HL-60/S4 (cell line): Measurements from ENCODE around the gene CLCN4.

Experiments
- in situ Hi-C: fragments of 300-500 bp; cut with MboI; formaldehyde crosslinking; loops from 2 replicates; pipeline ENCODE4 v1.14.3; 2022; ENCODE audit warnings: low sequenced_read_pairs

CLCN4 gene

DNA sequence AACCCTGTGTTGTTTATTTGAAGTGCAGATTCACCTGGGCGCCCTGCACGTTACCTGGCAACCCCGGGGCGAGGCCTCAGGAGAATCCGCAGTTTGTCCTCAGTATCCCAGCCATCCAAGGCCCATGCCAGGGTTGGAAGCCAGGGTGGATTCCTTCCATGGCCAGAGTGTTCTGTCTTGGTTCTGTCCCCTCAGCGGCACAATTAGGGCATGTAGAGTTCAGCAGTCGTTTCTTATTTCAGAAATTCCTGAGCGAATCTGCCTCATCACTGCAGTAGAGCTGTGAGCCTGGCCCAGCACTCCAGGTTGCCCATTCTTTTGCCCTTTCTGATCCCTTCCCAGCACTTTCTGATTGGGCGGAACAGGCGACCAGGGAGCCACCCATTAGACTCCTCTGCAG lies 29.9 kb upstream of the CLCN4 start:
- in situ Hi-C loops = no loop called here

DNA sequence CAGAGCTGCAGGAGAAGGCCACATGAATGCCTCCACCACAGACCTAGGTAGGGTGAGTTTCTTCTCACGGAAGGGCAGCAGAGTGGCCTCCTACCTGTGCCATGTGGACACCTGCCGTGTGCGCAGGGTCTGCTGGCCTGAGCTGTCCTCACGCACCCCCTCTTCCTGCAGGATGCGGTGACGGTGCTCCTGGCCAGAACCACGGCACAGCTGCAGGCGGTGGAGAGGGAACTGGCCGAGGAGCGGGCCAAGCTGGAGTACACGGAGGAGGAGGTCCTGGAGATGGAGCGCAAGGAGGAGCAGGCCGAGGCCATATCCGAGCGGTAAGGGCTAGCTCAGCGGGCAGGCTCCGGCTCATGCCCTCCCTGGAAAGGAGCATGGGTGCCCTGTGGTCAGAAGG lies 28.4 kb upstream of the CLCN4 start:
- in situ Hi-C loops = no loop called here

DNA sequence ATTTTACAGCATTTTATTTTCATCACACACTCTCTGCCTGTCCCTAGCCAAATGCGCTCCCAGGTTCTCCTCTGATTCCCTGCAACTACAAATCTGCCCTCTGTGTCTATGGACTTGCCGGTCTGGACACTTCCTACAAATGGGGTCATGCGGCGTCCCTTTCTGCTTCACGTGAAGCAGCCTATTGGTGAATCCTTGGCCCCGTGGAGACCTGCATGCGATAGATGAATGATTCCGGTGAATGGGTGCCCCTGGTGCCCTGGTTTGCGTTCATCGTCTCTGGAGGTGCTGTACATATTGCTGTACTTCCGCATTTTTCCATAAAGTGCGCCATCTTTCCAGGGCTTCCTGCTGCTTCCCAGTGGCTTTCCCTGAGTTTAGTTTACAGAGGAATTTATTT lies 27.5 kb upstream of the CLCN4 start:
- in situ Hi-C loops = no loop called here

DNA sequence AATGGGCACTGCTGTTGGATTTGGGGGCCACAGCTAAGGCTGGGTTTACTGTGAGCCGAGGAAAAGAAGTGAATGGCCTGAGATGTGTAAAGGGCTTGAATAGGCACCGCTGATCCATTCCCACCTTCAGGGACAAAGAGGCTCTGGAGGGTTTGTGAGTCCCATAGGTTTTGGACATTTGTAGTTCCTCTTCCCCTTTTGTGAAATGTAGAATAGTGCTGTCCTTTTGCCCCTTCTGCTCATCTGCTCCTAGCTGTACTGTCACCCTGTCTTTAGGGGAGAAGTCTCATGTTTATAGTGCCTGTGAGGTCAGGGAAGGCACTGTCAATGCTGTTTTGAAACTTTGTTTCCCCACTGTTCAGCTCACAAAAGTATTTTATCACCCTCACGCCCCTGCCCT lies 26.4 kb upstream of the CLCN4 start:
- in situ Hi-C loops = no loop called here

DNA sequence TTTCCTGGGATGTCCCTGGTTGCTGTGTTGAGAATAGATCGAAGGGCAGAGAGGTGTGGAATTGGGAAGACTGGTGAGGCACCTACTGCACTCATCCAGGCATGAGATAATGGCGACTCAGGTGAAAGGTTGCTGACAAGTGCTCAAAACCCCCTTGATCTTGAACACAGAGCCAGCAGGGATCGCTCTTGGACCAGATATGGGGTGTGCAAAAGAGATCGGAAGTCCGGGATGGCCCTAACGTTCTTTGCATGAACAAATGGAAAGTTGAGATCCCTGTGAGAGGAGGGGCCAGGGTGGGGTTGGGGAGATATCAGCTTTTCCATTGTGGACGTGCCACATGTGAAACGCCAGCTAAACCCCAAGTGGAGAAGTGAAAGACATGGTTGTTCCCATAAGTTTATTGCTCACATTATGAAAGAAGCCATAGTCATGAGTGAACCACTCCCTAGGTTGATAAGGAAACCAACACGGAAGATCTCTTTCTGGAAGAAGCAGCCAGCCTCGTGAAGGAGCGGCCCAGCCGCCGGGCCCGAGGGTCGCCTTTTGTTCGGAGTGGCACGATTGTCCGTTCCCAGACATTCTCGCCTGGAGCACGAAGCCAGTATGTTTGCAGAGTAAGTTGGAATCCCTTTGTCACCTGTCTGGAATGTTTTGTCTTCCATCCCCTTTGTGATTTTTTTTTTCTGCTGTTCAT lies 22.6 kb upstream of the CLCN4 start:
- in situ Hi-C loops = no loop called here

DNA sequence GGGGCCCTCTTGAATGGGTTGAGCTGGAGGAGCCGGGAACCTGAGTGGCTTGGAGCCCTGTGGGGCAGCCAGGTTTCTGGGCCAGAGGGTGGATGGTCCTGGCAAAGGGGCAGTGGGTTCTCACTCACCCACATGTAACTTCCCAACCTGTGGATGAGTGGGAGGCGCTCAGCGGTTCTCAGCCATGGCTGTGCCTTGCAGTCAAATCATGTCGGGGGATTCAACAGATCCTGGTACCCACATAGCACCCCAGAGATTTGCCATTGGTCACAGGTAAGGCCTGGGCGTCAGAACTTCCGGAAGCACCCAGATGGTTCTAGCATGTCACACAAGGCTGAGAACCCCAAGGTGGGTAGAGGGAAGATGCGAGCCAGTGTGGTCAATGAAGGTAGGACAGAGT lies 21.9 kb upstream of the CLCN4 start:
- in situ Hi-C loops = no loop called here

DNA sequence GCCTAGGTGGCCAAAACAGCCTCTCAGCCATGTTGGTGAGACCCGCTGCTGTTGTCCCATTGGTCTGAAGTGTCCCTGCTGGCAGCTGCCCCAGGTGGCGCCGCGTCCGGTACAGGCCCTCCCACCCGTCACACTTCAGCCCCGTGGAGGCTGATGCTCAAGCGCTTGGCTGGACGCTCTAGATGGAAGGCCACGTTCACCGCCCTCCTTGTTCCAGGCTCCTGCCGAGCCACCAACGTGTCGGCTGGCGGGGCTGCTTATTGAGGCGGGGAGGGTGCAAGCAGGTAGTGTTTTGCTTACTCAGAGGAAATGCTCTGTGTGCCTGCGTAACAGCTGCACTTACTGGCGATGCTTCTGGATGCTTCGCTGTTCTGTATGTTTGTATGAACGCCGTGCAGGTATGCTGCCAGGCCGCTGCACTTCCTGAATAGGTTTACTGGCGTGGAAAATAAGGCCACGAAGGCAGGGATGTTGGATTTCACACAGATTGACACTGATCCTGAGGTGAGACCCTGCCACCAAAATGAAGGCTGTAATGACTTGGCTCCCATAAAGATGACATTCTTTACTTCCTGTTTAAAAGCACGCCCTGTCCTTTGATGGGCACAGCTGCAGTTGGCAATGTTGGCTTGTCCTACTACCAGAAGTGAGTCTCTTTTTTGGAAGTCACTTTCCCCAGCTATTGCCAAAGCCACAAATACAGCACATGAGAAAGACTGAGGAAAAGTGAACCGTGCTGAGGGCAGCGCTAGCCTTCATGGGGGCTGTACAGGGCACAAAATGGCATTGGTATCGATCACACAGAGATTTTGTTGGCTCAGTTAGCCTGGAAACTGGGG lies 21.0 kb upstream of the CLCN4 start:
- in situ Hi-C loops = no loop called here

DNA sequence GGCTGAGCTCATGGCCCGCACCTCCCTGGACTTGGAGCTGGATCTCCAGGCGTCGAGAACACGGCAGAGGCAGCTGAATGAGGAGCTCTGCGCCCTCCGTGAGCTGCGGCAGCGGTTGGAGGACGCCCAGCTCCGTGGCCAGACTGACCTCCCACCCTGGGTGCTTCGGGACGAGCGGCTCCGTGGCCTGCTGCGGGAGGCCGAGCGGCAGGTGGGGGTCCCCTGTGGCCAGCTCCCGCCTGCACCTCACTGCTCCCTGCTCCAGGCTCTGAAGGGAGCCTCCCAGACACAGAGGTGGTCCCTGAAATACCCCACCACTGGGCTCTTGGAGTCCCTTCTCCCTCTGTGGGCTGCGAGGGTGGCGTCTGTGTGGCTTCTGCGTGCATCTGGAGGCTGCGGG lies 18.0 kb upstream of the CLCN4 start:
- in situ Hi-C loops = no loop called here

DNA sequence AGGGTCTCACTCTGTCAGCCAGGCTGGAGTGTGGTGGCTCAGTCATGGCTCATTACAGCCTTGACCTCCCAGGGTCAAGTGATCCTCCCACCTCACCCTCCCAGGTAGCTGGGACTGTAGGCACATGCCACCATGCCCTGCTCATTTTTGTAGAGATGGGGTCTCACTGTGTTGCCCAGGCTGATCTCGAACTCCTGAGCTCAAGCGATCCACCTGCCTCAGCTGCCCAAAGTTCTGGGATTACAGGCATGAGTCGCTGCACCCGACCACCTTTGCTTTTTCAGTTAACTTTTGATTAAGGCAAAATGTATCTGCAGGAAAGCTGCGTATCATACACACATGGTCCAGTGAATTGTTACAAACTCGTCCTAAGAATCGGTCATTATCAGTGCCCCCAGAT lies 16.5 kb upstream of the CLCN4 start:
- in situ Hi-C loops = no loop called here

DNA sequence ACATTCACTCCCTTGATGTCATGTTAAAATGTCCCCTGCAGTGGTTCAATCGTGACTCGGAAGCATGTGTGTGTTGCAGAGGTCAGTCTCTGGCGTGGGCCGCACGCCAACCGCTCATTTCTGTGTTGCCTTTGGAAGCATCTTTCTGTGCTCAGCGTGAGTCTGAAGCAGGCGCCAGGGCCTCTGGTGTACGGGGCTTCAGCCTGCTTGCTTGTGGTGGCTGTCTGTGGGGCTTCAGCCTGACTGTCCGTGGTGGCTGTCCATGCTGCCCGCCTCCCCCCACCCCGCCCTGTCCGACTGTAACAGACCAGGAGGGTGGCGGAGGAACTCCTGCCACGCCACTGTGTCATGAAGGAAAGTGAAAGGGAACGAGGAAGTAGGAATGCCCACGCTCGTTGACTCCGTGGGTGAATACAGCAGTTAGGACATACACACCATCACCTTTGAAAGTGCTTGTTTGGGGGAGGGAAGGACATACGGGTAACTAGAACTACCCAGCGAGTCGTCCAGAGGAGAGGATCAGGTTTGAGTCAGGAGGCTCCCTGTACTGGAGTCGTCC lies 14.7 kb upstream of the CLCN4 start:
- in situ Hi-C loops = no loop called here

DNA sequence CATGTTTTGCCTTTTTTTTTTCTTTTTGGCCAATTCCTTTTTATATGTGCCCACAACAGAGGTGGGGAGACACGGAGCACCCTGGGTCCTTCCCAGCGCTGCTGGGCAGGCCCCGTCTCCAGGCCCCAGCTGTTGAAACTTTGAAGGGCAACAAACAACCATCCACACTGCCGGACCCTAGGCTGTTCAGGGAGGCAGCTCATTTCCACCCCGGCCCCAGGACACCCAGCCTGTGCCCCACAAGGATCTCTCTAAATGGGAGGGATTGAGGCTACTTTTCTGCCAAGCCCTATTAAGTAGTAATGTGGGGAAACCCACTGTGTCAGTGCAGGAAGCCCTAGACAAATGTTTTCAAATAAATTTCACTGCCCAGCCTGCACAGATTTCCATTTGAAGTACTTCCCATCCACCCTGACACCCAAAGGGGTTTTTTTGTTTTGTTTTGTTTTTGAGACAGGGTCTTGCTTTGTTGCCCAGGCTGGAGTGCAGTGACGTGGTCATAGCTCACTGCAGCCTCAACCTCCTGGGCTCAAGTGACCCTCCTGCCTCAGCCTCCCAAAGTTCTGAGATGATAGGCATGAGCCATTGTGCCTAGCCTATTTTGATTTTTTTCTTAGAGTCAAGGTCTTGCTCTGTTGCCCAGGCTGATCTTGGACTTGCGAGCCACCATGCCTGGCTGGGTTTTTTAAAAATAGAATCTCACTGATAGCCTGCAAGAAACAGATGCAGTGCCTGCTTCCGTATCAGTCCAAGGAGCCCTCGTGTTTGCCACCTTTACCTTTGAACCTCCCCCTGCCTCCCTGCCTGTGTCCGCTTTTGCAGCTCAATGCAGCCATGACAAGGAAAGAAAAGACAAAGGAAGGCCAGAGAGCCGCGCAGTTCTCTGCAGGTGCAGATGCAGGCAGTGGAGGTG lies 13.4 kb upstream of the CLCN4 start:
- in situ Hi-C loops = no loop called here

DNA sequence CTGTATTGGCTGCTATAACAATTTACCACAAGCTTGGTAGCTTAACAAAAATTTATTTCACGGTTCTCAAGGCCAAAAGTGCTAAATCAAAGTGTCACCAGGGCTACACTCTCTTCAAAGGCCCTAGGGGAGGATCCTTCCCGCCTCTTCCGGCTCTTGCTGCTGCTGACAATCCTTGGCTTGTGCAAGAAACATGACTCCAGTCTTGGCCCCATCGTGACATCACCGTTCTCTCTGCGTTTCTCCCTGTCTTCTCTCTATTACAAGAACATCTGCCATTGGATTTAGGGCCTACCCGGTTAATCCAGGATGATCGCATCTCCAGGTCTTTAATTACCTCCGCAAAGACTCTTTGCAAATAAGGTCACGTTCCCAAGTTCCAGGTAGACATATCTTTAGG lies 10.4 kb upstream of the CLCN4 start:
- in situ Hi-C loops = no loop called here

DNA sequence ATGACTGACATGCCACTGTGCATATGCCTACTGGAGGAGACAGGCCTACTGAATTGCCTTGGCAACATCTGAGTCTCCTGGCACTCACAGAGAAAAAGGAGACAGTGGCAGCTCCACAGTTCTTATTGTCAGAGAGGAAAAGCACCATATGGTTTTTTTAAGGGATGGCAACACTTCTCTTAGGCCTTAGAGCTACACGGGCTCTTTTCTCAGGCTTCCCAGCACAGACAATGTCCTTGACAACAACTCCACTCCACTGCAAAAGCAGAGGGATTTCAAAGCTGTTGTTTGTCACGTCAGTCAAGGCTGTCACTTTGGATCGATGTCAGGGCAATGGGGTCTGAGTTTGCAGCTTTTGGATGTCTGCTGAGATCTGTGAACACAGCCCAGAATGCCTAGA lies 4.7 kb upstream of the CLCN4 start:
- in situ Hi-C loops = no loop called here

DNA sequence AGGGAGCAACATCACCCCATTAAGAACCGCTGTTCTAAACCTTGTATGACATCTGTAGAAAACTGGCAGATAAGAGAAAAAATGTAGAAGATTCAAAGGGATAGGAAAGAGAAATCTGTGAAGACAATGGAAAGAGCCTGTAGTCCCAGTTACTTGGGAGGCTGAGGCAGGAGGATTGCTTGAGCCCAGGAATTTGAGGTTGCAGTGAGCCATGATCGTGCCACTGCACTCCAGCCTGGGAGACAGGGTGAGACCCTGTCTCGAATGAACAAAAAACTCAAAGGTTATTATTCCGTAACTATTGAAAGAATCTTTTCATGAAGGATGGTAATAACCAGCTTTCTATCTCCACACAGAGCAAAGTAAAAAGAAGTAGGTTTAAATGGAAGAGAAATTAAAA lies 1.6 kb upstream of the CLCN4 start:
- in situ Hi-C loops = no loop called here

DNA sequence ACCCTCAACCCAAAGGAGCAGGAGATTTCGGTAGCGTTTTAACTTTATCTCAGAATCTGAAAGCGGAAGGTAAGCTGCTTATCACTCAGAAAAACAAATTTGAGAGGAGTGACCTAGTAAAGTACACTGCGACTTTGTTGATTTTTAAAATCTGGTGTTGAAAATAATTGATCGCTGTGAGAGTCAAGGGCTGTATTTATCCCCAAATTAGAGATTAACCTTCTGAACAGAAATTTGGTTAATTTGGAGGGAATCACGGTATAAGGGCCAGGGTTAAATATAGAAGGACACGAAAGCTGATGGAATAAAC lies 212 bp downstream of the CLCN4 start:
- in situ Hi-C loops = no loop called here

DNA sequence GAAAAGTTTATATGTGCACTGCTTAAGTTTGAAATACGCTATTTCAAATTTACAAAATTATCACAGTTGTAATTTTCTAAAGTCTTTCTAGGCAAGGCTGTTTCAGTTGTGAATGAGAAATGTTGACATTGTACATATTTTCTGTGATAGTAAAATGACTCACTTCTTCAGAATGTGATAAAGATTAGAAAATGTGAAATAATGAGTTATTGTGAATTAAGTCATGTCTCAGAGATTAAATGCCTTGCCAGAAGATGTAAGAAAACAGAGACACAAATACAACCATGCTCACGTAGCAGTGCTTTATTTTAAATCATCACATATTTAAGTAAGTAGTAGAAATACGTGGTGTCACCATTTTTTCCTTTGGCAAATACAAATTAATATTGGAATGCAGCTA lies 768 bp downstream of the CLCN4 start:
- in situ Hi-C loops = no loop called here

DNA sequence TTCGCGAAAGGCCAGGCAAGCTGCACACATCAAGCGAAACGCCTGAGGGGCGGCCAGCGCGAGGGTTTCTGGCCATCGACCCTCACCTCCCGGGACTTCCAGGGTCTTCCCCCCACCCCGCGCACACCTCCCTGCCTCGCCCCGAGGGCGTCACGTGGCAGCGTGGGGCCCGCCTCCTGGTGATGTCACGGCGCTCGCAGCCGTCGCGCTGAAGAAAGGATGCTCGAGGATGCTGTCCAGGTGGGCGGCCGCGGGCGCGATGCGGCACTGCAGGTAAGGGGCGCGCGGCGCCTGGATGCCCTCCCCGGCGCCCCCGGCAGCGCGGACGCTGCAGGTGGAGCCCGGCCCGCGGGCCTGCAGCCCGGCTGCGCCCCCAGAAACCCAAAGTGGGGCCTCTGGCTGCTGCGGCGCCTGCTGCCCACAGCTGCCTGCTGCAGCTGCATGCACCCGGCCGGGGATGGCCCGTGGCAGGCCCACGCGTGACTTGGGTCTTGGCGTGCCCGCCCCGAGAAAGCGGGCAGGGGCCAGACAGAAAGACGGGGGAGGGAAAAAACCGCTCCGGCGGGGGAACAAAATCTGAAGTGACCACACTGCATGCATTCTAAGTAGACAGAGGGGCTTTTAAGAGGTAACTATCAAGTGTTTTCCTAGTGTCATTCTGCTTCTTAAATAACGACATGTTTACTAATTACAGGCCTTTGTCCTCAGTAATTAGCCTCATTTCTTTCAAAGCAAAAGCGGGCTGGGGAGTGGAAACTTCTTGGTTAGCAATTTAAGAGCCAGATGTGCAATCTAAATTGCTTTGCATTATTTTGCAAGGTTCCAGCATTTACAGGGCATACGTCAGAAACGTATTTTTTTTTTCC lies 1.7 kb downstream of the CLCN4 start:
- in situ Hi-C loops = no loop called here

DNA sequence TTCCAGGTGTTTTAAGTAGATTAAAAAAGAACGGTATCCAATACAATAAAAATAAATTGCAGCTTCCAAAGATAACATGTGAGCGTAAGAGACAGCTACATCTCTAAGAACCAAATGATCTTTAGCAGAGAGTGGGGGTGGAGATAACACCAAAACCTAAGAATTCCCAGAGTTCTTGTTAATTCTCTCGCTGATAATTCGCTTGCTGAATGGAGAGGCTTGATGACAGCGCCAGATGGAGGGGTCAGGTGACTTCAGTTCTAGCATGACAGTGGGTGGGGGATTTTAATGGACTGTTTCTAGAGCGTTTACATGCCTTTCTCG lies 2.3 kb downstream of the CLCN4 start:
- in situ Hi-C loops = no loop called here

DNA sequence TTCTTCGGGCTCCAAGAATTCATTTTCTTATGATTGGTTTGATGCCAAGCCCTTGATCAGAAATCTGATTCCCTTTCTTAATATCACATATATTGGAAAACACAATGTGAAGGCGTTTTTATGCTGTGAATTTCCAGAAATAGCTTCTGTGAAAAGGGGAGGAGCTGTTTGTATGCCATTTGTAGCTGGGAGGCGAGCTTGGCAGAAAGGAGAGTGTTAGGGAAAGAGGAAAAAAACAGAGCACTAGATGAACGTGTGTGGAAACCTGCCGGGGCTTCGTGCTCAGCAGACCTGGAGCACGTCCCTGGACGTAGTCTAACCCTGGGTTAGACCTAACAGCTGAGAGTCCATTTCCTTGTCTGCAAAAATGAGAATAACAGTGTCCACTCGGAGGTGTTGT lies 3.4 kb downstream of the CLCN4 start:
- in situ Hi-C loops = no loop called here

DNA sequence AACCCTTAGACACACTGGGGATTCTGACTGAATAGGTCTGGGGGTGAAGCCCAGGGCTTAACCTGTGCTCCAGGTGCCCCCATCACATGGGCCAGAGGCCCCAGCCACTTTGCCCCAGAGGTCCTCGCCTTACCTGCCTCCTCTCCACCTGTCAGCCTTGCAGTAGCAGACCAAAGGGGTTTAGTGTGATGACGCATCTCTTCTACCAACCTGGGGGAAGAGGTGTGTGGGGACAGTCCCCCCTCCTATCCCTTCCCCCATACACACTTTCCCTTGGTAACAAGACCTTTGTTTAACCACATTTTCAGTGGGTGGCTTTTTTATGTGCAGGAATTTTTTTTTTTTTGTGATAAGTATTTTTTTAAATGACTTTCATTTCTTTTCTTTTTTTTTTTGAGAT lies 6.3 kb downstream of the CLCN4 start:
- in situ Hi-C loops = no loop called here

DNA sequence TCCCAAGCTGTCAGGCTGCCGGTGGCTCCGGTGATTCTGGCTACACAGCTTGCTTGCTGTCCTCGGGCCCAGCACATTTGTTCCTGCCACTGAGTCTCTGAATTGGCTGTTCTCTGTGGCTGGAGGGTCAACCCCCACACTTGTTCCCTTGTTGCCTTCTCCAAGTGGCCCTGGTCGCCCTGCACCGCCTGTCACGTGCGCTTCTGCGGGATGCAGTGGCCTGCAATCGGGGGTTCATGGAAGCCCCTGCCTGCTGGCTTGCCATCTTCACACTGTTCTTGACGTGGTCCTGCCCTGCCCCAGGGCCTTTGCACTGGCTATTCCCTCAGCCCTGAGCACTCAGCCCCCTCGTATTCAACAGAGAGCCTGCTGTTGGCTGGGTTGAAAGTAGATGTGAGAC lies 8.1 kb downstream of the CLCN4 start:
- in situ Hi-C loops = no loop called here
